Measurements from ENCODE around the gene IRGM.
"Not testable (repeated sequence)": the region's sequence is repeated elsewhere in the genome, so short reads cannot be mapped to it uniquely, and the experiment has no call there.

The IRGM gene

DNA sequence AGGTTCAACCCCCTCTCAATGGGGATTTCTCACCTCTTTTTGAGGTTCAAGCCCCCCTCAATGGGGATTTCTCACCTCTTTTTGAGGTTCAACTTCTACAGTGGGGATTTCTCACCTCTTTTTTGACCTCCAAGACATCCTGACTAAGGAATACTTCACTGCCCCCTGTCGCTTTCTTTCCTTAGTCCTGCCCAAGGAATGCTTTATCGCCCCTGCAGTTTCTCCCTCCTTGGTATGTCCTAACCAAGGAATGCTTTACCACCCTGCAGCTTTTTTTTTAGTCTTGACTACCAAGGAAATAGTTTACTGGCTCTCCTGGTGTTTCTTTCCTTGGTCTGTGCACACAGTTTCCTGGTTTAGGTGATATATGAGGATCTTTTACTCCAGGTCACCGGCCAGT, 9.6 kb upstream of the IRGM start:
- TF ChIP-seq, protein P1, sequence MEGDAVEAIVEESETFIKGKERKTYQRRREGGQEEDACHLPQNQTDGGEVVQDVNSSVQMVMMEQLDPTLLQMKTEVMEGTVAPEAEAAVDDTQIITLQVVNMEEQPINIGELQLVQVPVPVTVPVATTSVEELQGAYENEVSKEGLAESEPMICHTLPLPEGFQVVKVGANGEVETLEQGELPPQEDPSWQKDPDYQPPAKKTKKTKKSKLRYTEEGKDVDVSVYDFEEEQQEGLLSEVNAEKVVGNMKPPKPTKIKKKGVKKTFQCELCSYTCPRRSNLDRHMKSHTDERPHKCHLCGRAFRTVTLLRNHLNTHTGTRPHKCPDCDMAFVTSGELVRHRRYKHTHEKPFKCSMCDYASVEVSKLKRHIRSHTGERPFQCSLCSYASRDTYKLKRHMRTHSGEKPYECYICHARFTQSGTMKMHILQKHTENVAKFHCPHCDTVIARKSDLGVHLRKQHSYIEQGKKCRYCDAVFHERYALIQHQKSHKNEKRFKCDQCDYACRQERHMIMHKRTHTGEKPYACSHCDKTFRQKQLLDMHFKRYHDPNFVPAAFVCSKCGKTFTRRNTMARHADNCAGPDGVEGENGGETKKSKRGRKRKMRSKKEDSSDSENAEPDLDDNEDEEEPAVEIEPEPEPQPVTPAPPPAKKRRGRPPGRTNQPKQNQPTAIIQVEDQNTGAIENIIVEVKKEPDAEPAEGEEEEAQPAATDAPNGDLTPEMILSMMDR (IDR thresholded peaks at IDR 0.05) = no peak
- Histone ChIP-seq H3K36me3 (ENCODE audit: control insufficient read depth, insufficient read depth, low read length) (no peaks in the 10 kb centered on the region), H3K4me2 (ENCODE audit: low read length) (no peak overlapping the region), H3K9me3 (ENCODE audit: control insufficient read depth, low read length) (no peaks in the 10 kb centered on the region), H3K27ac (no peak overlapping the region), H3K79me2 (no peaks in the 10 kb centered on the region), H3K4me3 (ENCODE audit: low read depth, low read length) (no peak overlapping the region), H3K4me1 (no peaks in the 10 kb centered on the region), H2AFZ (no peak overlapping the region), H3K9ac (no peak overlapping the region), H3K27me3 (ENCODE audit: control insufficient read depth, insufficient read depth, low read length) (no peaks in the 10 kb centered on the region)

DNA sequence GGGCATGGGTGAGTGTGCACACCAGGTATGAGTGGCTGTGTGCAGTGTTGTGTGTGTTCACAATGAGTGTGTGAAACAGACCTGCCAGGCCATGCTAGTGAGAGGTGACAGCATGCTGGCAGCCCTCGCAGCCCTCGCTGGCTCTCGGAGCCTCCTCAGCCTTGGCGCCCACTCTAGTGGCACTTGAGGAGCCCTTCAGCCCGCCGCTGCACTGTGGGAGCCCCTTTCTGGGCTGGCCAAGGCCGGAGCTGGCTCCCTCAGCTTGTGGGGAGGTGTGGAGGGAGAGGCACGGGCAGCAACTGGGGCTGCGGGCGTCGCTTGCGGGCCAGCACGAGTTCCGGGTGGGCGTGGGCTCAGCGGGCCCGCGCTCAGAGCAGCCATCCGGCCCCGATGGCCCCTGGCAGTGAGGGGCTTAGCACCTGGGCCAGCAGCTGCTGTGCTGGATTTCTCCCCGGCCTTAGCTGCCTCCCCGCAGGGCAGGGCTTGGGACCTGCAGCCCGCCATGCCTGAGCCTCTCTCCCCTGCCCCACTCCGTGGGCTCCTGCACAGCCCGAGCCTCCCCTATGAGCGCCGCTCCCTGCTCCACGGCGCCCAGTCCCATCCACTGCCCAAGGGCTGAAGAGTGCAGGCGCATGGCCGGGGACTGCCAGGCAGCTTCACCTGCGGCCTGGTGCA, 999 bp upstream of the IRGM start:
- not testable (repeated sequence) for H3K9ac ChIP-seq; H3K27me3 ChIP-seq (ENCODE audit: control insufficient read depth, insufficient read depth, low read length); H2AFZ ChIP-seq; H3K4me2 ChIP-seq (ENCODE audit: low read length); H3K27ac ChIP-seq; H3K36me3 ChIP-seq (ENCODE audit: control insufficient read depth, insufficient read depth, low read length); H3K9me3 ChIP-seq (ENCODE audit: control insufficient read depth, low read length); H3K4me1 ChIP-seq; H3K79me2 ChIP-seq; H3K4me3 ChIP-seq (ENCODE audit: low read depth, low read length)

- no peak overlapping the region for H3K4me2 ChIP-seq (ENCODE audit: low read length)
- TF ChIP-seq, protein P1 (IDR thresholded peaks at IDR 0.05) = peak; percentile 71
- no peak overlapping the region for H2AFZ ChIP-seq
- no peak overlapping the region for H3K27ac ChIP-seq
- no peak overlapping the region for H3K9ac ChIP-seq
- H3K27me3 ChIP-seq (ENCODE audit: control insufficient read depth, insufficient read depth, low read length) = no peaks in the 10 kb centered on the region
- H3K9me3 ChIP-seq (ENCODE audit: control insufficient read depth, low read length) = no peaks in the 10 kb centered on the region
- no peaks in the 10 kb centered on the region for H3K4me1 ChIP-seq
- H3K36me3 ChIP-seq (ENCODE audit: control insufficient read depth, insufficient read depth, low read length) = no peaks in the 10 kb centered on the region
- no peaks in the 10 kb centered on the region for H3K79me2 ChIP-seq
- no peak overlapping the region for H3K4me3 ChIP-seq (ENCODE audit: low read depth, low read length)
These were observed 473 bp downstream of the IRGM start for GRCh38 chr5:150846654-150847333.

GRCh38 chr5:150847334-150847695, 994 bp downstream of the IRGM start:
- H3K4me3 ChIP-seq (ENCODE audit: low read depth, low read length) = no peak overlapping the region
- no peak overlapping the region for H3K4me2 ChIP-seq (ENCODE audit: low read length)
- H3K79me2 ChIP-seq = no peaks in the 10 kb centered on the region
- H3K36me3 ChIP-seq (ENCODE audit: control insufficient read depth, insufficient read depth, low read length) = no peaks in the 10 kb centered on the region
- H3K4me1 ChIP-seq = no peaks in the 10 kb centered on the region
- H3K27me3 ChIP-seq (ENCODE audit: control insufficient read depth, insufficient read depth, low read length) = no peaks in the 10 kb centered on the region
- no peak overlapping the region for H3K27ac ChIP-seq
- H3K9me3 ChIP-seq (ENCODE audit: control insufficient read depth, low read length) = no peaks in the 10 kb centered on the region
- TF ChIP-seq, protein P1 (IDR thresholded peaks at IDR 0.05) = no peak
- H3K9ac ChIP-seq = no peak overlapping the region
- H2AFZ ChIP-seq = no peak overlapping the region

DNA sequence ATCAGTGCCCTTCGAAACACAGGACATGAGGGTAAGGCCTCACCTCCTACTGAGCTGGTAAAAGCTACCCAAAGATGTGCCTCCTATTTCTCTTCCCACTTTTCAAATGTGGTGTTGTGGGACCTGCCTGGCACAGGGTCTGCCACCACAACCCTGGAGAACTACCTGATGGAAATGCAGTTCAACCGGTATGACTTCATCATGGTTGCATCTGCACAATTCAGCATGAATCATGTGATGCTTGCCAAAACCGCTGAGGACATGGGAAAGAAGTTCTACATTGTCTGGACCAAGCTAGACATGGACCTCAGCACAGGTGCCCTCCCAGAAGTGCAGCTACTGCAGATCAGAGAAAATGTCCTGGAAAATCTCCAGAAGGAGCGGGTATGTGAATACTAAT, 1.9 kb downstream of the IRGM start:
- H3K9ac ChIP-seq = no peak overlapping the region
- H3K36me3 ChIP-seq (ENCODE audit: control insufficient read depth, insufficient read depth, low read length) = no peaks in the 10 kb centered on the region
- H3K27me3 ChIP-seq (ENCODE audit: control insufficient read depth, insufficient read depth, low read length) = no peaks in the 10 kb centered on the region
- no peak overlapping the region for H3K4me3 ChIP-seq (ENCODE audit: low read depth, low read length)
- no peak overlapping the region for H3K27ac ChIP-seq
- no peaks in the 10 kb centered on the region for H3K9me3 ChIP-seq (ENCODE audit: control insufficient read depth, low read length)
- no peak overlapping the region for H3K4me2 ChIP-seq (ENCODE audit: low read length)
- no peaks in the 10 kb centered on the region for H3K79me2 ChIP-seq
- no peaks in the 10 kb centered on the region for H3K4me1 ChIP-seq
- H2AFZ ChIP-seq = no peak overlapping the region
- TF ChIP-seq, protein P1 (IDR thresholded peaks at IDR 0.05) = no peak
